ENCODE data around the gene PRPF40A. TPM values are rescaled to one million over a fixed set of nuclear protein-coding genes. Genes with fewer than 3 reads are reported as not detected.
A peak's percentile ranks its signal among the peaks of the same experiment; 100 is the strongest.
"Not testable (repeated sequence)": the region's sequence is repeated elsewhere in the genome, so short reads cannot be mapped to it uniquely, and the experiment has no call there.

The PRPF40A gene
- total RNA-seq, 1 donor from 2014 or later, result 126 TPM

- H3K27me3 ChIP-seq (ENCODE audit: control insufficient read depth, insufficient read depth, low read length), result no peaks in the 10 kb centered on the region
- TF ChIP-seq CTCF (IDR thresholded peaks at IDR 0.05; ENCODE audit: insufficient read depth, low read length, poor library complexity, severe bottlenecking), result no peak
- no peaks in the 10 kb centered on the region for H3K36me3 ChIP-seq (ENCODE audit: control insufficient read depth, insufficient read depth, low read length)
- H3K4me3 ChIP-seq (ENCODE audit: low read depth, low read length), result no peak overlapping the region
- no peak for DNase-seq (ENCODE audit: low read depth)
Observed at GRCh38 chr2:152759290-152760072, 42.2 kb upstream of the PRPF40A start.

GRCh38 chr2:152755029-152755428 is 37.8 kb upstream of the PRPF40A start:
- DNase-seq (ENCODE audit: low read depth), result peak; percentile 2
- Histone ChIP-seq H3K27me3 (ENCODE audit: control insufficient read depth, insufficient read depth, low read length) (no peaks in the 10 kb centered on the region), H3K36me3 (ENCODE audit: control insufficient read depth, insufficient read depth, low read length) (no peaks in the 10 kb centered on the region), H3K4me3 (ENCODE audit: low read depth, low read length) (no peak overlapping the region)
- TF ChIP-seq CTCF (IDR thresholded peaks at IDR 0.05; ENCODE audit: insufficient read depth, low read length, poor library complexity, severe bottlenecking), result peak; percentile 56

GRCh38 chr2:152747751-152748150 is 30.5 kb upstream of the PRPF40A start:
- DNase-seq (ENCODE audit: low read depth); H3K27me3 ChIP-seq (ENCODE audit: control insufficient read depth, insufficient read depth, low read length); H3K36me3 ChIP-seq (ENCODE audit: control insufficient read depth, insufficient read depth, low read length); H3K4me3 ChIP-seq (ENCODE audit: low read depth, low read length): not testable (repeated sequence)

- Histone ChIP-seq H3K36me3 (ENCODE audit: control insufficient read depth, insufficient read depth, low read length) (peaks cover 1% of the 10 kb centered on the region), H3K4me3 (ENCODE audit: low read depth, low read length) (no peak overlapping the region), H3K27me3 (ENCODE audit: control insufficient read depth, insufficient read depth, low read length) (no peaks in the 10 kb centered on the region)
- no peak for DNase-seq (ENCODE audit: low read depth)
- TF ChIP-seq CTCF (IDR thresholded peaks at IDR 0.05; ENCODE audit: insufficient read depth, low read length, poor library complexity, severe bottlenecking), result peak; percentile 63
Observed at GRCh38 chr2:152743002-152743401, 25.7 kb upstream of the PRPF40A start.

- no peaks in the 10 kb centered on the region for H3K27me3 ChIP-seq (ENCODE audit: control insufficient read depth, insufficient read depth, low read length)
- TF ChIP-seq CTCF (IDR thresholded peaks at IDR 0.05; ENCODE audit: insufficient read depth, low read length, poor library complexity, severe bottlenecking), result peak; percentile 68
- H3K4me3 ChIP-seq (ENCODE audit: low read depth, low read length), result no peak overlapping the region
- DNase-seq (ENCODE audit: low read depth), result no peak
- peaks cover 1% of the 10 kb centered on the region for H3K36me3 ChIP-seq (ENCODE audit: control insufficient read depth, insufficient read depth, low read length)
Observed at GRCh38 chr2:152740743-152741328, 23.6 kb upstream of the PRPF40A start.

- not testable (repeated sequence) for H3K27me3 ChIP-seq (ENCODE audit: control insufficient read depth, insufficient read depth, low read length); H3K4me3 ChIP-seq (ENCODE audit: low read depth, low read length); DNase-seq (ENCODE audit: low read depth); H3K36me3 ChIP-seq (ENCODE audit: control insufficient read depth, insufficient read depth, low read length)
Observed at GRCh38 chr2:152739705-152740104, 22.4 kb upstream of the PRPF40A start.

- Histone ChIP-seq H3K4me3 (ENCODE audit: low read depth, low read length) (no peak overlapping the region), H3K36me3 (ENCODE audit: control insufficient read depth, insufficient read depth, low read length) (no peaks in the 10 kb centered on the region), H3K27me3 (ENCODE audit: control insufficient read depth, insufficient read depth, low read length) (no peaks in the 10 kb centered on the region)
- no peak for DNase-seq (ENCODE audit: low read depth)
- TF ChIP-seq CTCF (IDR thresholded peaks at IDR 0.05; ENCODE audit: insufficient read depth, low read length, poor library complexity, severe bottlenecking), result no peak
Observed at GRCh38 chr2:152738438-152738837, 21.2 kb upstream of the PRPF40A start.

- H3K36me3 ChIP-seq (ENCODE audit: control insufficient read depth, insufficient read depth, low read length); DNase-seq (ENCODE audit: low read depth); H3K27me3 ChIP-seq (ENCODE audit: control insufficient read depth, insufficient read depth, low read length); H3K4me3 ChIP-seq (ENCODE audit: low read depth, low read length): not testable (repeated sequence)
Observed at GRCh38 chr2:152737509-152737908, 20.2 kb upstream of the PRPF40A start.

Measured in kidney epithelial cell (primary cell).